SK-N-SH (cell line): ENCODE measurements around the gene PPP4R2. TPM values are rescaled to one million over a fixed set of nuclear protein-coding genes. Genes with fewer than 3 reads are reported as not detected.

Source experiments
- CTCF ChIA-PET: fragments of 300-600, 350-600 bp; formaldehyde crosslinking; extraction: SDS; loops from one replicate; lab custom pipeline; 2021; lab: Yijun Ruan, JAX
- POLR2A ChIA-PET: fragments of 350-600 bp; sonication (Branson Sonifier 250); formaldehyde crosslinking; extraction: SDS; loops from one replicate; lab custom pipeline; 2020; ENCODE audit warnings: antibody characterized with exemption, inconsistent platforms; lab: Yijun Ruan, JAX
- DNase-seq: peaks from one replicate; pipeline ENCODE4 v3.0.0; 2012
- H2AFZ ChIP-seq: fragments of 200-600 bp; sonication (generic); 2 replicates; pipeline ENCODE4 v1.8.1; 2016; ENCODE audit warnings: antibody characterized with exemption, mild to moderate bottlenecking, low read depth
- H3F3A ChIP-seq: fragments of 200-600 bp; sonication (generic); replicated peaks from 2 replicates; pipeline ENCODE3; 2016; ENCODE audit warnings: antibody characterized with exemption, mild to moderate bottlenecking; ENCODE audit not compliant: insufficient read depth
- H3K27ac ChIP-seq, 2 experiments: fragments of 200-500 bp in 1 of 2; fragments of 200-600 bp in 1 of 2; sonication (Bioruptor generic) in 1 of 2; sonication (generic), shearing (Covaris generic) in 1 of 2; 2 replicates each; pipeline versions ENCODE4 v1.5.1 to v1.6.1; 2014 to 2016; ENCODE audit warnings: low read depth in 2 of 2, inconsistent platforms in 1 of 2, low read length in 1 of 2, mild to moderate bottlenecking in 1 of 2, mixed read lengths in 1 of 2
- H3K27me3 ChIP-seq: fragments of 200-600 bp; sonication (generic), shearing (Covaris generic); 2 replicates; pipeline ENCODE4 v1.6.1; 2016; ENCODE audit warnings: mixed run types; ENCODE audit not compliant: insufficient read depth
- H3K36me3 ChIP-seq, 2 experiments: fragments of 200-500 bp in 1 of 2; fragments of 200-600 bp in 1 of 2; sonication (Bioruptor generic) in 1 of 2; sonication (generic) in 1 of 2; replicated peaks in 1 of 2; 2 replicates each; pipeline versions ENCODE3 to v1.5.1; 2014 to 2016; ENCODE audit warnings: low read length in 1 of 2, mild to moderate bottlenecking in 1 of 2; ENCODE audit not compliant: insufficient read depth in 2 of 2, control insufficient read depth in 1 of 2
- H3K4me1 ChIP-seq, 2 experiments: fragments of 200-500 bp in 1 of 2; fragments of 200-600 bp in 1 of 2; sonication (Bioruptor generic) in 1 of 2; sonication (generic), shearing (Covaris generic) in 1 of 2; 2 replicates each; pipeline versions ENCODE4 v1.5.1 to v1.6.1; 2014 to 2016; ENCODE audit warnings: low read depth in 1 of 2, low read length in 1 of 2, mixed run types in 1 of 2; ENCODE audit not compliant: insufficient read depth in 2 of 2, control insufficient read depth in 1 of 2
- H3K4me2 ChIP-seq: fragments of 200-600 bp; sonication (generic), shearing (Covaris generic); 2 replicates; pipeline ENCODE4 v1.6.1; 2017; ENCODE audit warnings: mixed run types
- H3K4me3 ChIP-seq, 2 experiments: fragments of 200-500 bp in 1 of 2; fragments of 200-600 bp in 1 of 2; sonication (Bioruptor generic) in 1 of 2; sonication (generic), shearing (Covaris generic) in 1 of 2; 2 replicates each; pipeline versions ENCODE4 v1.5.1 to v1.8.1; 2014 to 2016; ENCODE audit warnings: low read depth in 2 of 2, inconsistent platforms in 1 of 2, low read length in 1 of 2, mild to moderate bottlenecking in 1 of 2, mixed read lengths in 1 of 2, moderate library complexity in 1 of 2
- H3K79me2 ChIP-seq: fragments of 200-600 bp; sonication (generic); 2 replicates; pipeline ENCODE4 v1.8.1; 2017; ENCODE audit warnings: mild to moderate bottlenecking; ENCODE audit not compliant: insufficient read depth
- H3K9ac ChIP-seq: fragments of 200-600 bp; sonication (generic); 2 replicates; pipeline ENCODE4 v1.6.1; 2017; ENCODE audit warnings: mixed run types
- H3K9me2 ChIP-seq: fragments of 200-600 bp; sonication (generic); 2 replicates; pipeline ENCODE4 v1.6.1; 2017; ENCODE audit warnings: mixed run types
- H3K9me3 ChIP-seq: fragments of 200-600 bp; sonication (generic); 2 replicates; pipeline ENCODE4 v1.6.1; 2017; ENCODE audit warnings: mixed run types, mild to moderate bottlenecking, moderate library complexity
- H4K20me1 ChIP-seq: fragments of 200-600 bp; sonication (generic); 2 replicates; pipeline ENCODE4 v1.6.1; 2017; ENCODE audit warnings: mild to moderate bottlenecking, mixed run types; ENCODE audit not compliant: insufficient read depth
- FOXJ3 ChIP-seq: sonication (generic); formaldehyde crosslinking; IDR thresholded peaks from 2 replicates; pipeline ENCODE4 v1.5.1; 2020; ENCODE audit warnings: mild to moderate bottlenecking, missing genetic modification reagents
- FOXM1 ChIP-seq: IDR thresholded peaks from 2 replicates; pipeline ENCODE4 v1.4.0; 2012; ENCODE audit warnings: low read depth, mild to moderate bottlenecking
- MAX ChIP-seq: IDR thresholded peaks from 2 replicates; pipeline ENCODE4 v1.4.0; 2012; ENCODE audit warnings: low read depth
- MXI1 ChIP-seq: IDR thresholded peaks from 2 replicates; pipeline ENCODE4 v1.6.1; 2012; ENCODE audit warnings: mild to moderate bottlenecking, low read depth, low read length, improper control_type of control experiment
- NFIC ChIP-seq: IDR thresholded peaks from 2 replicates; pipeline ENCODE4 v1.4.0; 2012; ENCODE audit warnings: borderline replicate concordance
- NRF1 ChIP-seq: IDR thresholded peaks from 2 replicates; pipeline ENCODE4 v1.6.1; 2012; ENCODE audit warnings: low read depth, mild to moderate bottlenecking, low read length
- RCOR1 ChIP-seq: fragments of 150-350 bp; IDR thresholded peaks from 2 replicates; pipeline ENCODE4 v1.6.1; 2017; ENCODE audit warnings: antibody characterized with exemption, low read length
- REST ChIP-seq: IDR thresholded peaks from 2 replicates; pipeline ENCODE4 v1.6.1; 2012; ENCODE audit warnings: mild to moderate bottlenecking, low read depth, low read length, moderate library complexity
- RFX5 ChIP-seq: IDR thresholded peaks from 2 replicates; pipeline ENCODE4 v1.6.1; 2012; ENCODE audit warnings: mild to moderate bottlenecking, improper control_type of control experiment, low read length
- RXRA ChIP-seq: IDR thresholded peaks from 2 replicates; pipeline ENCODE4 v1.4.0; 2012; ENCODE audit warnings: low read depth, mild to moderate bottlenecking, borderline replicate concordance
- SIN3A ChIP-seq: IDR thresholded peaks from 2 replicates; pipeline ENCODE4 v1.6.1; 2012; ENCODE audit warnings: low read depth, mild to moderate bottlenecking, low read length, moderate library complexity, borderline replicate concordance
- TCF12 ChIP-seq: IDR thresholded peaks from 2 replicates; pipeline ENCODE4 v1.4.0; 2012
- USF2 ChIP-seq: fragments of 150-350 bp; IDR thresholded peaks from 2 replicates; pipeline ENCODE4 v1.6.1; 2017; ENCODE audit warnings: antibody characterized with exemption, low read length, low read depth, borderline replicate concordance
- ZBTB33 ChIP-seq: IDR thresholded peaks from 2 replicates; pipeline ENCODE4 v1.4.0; 2012; ENCODE audit warnings: low read depth, borderline replicate concordance
- WGBS: methylation state at CpG from one replicate; pipeline ENCODE4 v1.1.6; 2017; ENCODE audit warnings: low lambda C conversion rate; 5-methylcytosine and 5-hydroxymethylcytosine counted together
- polyA plus RNA-seq, 3 experiments: library from polyadenylated mRNA; depleted of rRNA; stranded (reverse); fragments of >200 nt; gene quantifications; 2 replicates each; pipeline ENCODE4 v1.2.3, GENCODE V29; 2012

PPP4R2 gene
- polyA plus RNA-seq, 1 of the 3 experiments (the other 2 are of a cell fraction): 8.9 TPM

GRCh38 chr3:72991522-72991921, 5.1 kb upstream of the PPP4R2 start:
- no peak overlapping the region for H3K4me2 ChIP-seq
- H3K36me3 ChIP-seq: no peaks in the 10 kb centered on the region
- H3K4me3 ChIP-seq: no peak overlapping the region
- H3K79me2 ChIP-seq: no peaks in the 10 kb centered on the region
- ChIA-PET CTCF (no interaction called here), POLR2A (no interaction called here)
- H3K27me3 ChIP-seq: no peaks in the 10 kb centered on the region
- no peak for DNase-seq
- no peak overlapping the region for H2AFZ ChIP-seq
- WGBS: 88% methylated on average over 2 of the region's 2 CpGs
- no peak overlapping the region for H3K9ac ChIP-seq
- H4K20me1 ChIP-seq: no peaks in the 10 kb centered on the region
- no peaks in the 10 kb centered on the region for H3K9me2 ChIP-seq
- H3K27ac ChIP-seq: no peak overlapping the region
- H3K9me3 ChIP-seq: no peaks in the 10 kb centered on the region
- H3K4me1 ChIP-seq: peaks cover 3% of the 10 kb centered on the region in 2 experiments; a peak in 1 of 4 replicates
- H3F3A ChIP-seq: no peaks in the 10 kb centered on the region
- TF ChIP-seq REST (no peak), USF2 (no peak), RCOR1 (no peak), SIN3A (no peak), FOXJ3 (no peak), RXRA (no peak), NFIC (no peak), NRF1 (no peak), TCF12 (no peak), RFX5 (no peak), FOXM1 (no peak), ZBTB33 (no peak), MXI1 (no peak), MAX (no peak)
